Stomach (tissue), 9 donors: ENCODE measurements around the gene CLEC5A. TPM values are rescaled to one million over a fixed set of nuclear protein-coding genes. Genes with fewer than 3 reads are reported as not detected.
"Not testable (repeated sequence)": the region's sequence is repeated elsewhere in the genome, so short reads cannot be mapped to it uniquely, and the experiment has no call there.

Experiments
- DNase-seq, 2 donors: peaks; one replicate each; pipeline versions ENCODE4 v3.0.0 to v3.0.0-alpha.2; 2013 to 2019
- H3K27ac ChIP-seq, 5 donors: fragments of 200-600 bp in 4 of 5; sonication (generic) in 4 of 5; one replicate each; pipeline ENCODE4 v1.5.1; 2013 to 2019; ENCODE audit warnings: mild to moderate bottlenecking in 1 of 5, moderate library complexity in 1 of 5
- H3K27me3 ChIP-seq, 3 donors: fragments of 200-600 bp; sonication (generic); one replicate each; pipeline ENCODE4 v1.5.1; 2017 to 2019; ENCODE audit warnings: mixed run types in 1 of 3
- H3K36me3 ChIP-seq, 4 donors: fragments of 200-600 bp; sonication (generic); 1 replicate in 3 of 4; 2 replicates in 1 of 4; pipeline ENCODE4 v1.5.1; 2016 to 2019
- H3K4me1 ChIP-seq, 4 donors: fragments of 200-600 bp; sonication (generic); one replicate each; pipeline ENCODE4 v1.5.1; 2016 to 2019
- H3K4me3 ChIP-seq, 4 donors: fragments of 200-600 bp; sonication (generic) in 3 of 4; one replicate each; pipeline ENCODE4 v1.5.1; 2016 to 2019; ENCODE audit warnings: mild to moderate bottlenecking in 1 of 4
- H3K9me3 ChIP-seq, 4 donors: fragments of 200-600 bp; sonication (generic); one replicate each; pipeline ENCODE4 v1.5.1; 2016 to 2019
- EP300 ChIP-seq: sonication (generic); formaldehyde crosslinking; IDR thresholded peaks from one replicate; pipeline ENCODE4 v1.6.1; 2017; ENCODE audit warnings: antibody characterized with exemption
- POLR2A ChIP-seq, 4 donors: fragments of 450-650 bp; IDR thresholded peaks; one replicate each; pipeline ENCODE4 v1.6.1; 2016; ENCODE audit warnings: antibody characterized with exemption in 4 of 4, control low read depth in 2 of 4, mild to moderate bottlenecking in 1 of 4, moderate library complexity in 1 of 4
- POLR2AphosphoS5 ChIP-seq, 3 donors: sonication (generic); formaldehyde crosslinking; IDR thresholded peaks; one replicate each; pipeline ENCODE4 v1.6.1; 2016; ENCODE audit warnings: antibody characterized with exemption in 3 of 3
- WGBS, 5 donors: extraction: QIAGEN DNeasy Blood & Tissue Kit in 3 of 5; methylation state at CpG; one replicate each; pipeline versions ENCODE4 v1.1.5 to v1.1.7; 2013 to 2018; 5-methylcytosine and 5-hydroxymethylcytosine counted together
- intact Hi-C: fragments of 100-400 bp; cut with DNase I; formaldehyde crosslinking; loops from one replicate; pipeline ENCODE4 v1.15.1; 2023; ENCODE audit warnings: low total_unique reads
- polyA plus RNA-seq, 3 donors: library from polyadenylated mRNA; stranded (reverse); fragments of 200-250 nt; gene quantifications; one replicate each; pipeline ENCODE4 v1.2.3, GENCODE V29; 2013
- total RNA-seq, 5 donors: library from RNA; depleted of rRNA; stranded (reverse); fragments of >200 nt; gene quantifications; one replicate each; pipeline versions ENCODE4 v1.1.0 to v1.2.3, GENCODE V29; 2014 to 2016
- TF ChIP-seq, protein P1 (sequence below), 7 experiments: fragments of 450-650 bp in 4 of 7; fragments of 200-600 bp in 3 of 7; sonication (generic) in 3 of 7; IDR thresholded peaks; one replicate each; pipeline ENCODE4 v1.5.1; 2016 to 2019; ENCODE audit warnings: antibody characterized with exemption in 7 of 7, control low read depth in 2 of 7, mild to moderate bottlenecking in 1 of 7
- donor health status: healthy with polysubstance abuse.
- donor health status: Bipolar disorder and iron deficiency.
- donor health status: healthy.

The CLEC5A gene
- total and polyA plus RNA-seq, 8 donors, result 0.10 to 1.4 (median 0.31) TPM; not detected in 3

DNA sequence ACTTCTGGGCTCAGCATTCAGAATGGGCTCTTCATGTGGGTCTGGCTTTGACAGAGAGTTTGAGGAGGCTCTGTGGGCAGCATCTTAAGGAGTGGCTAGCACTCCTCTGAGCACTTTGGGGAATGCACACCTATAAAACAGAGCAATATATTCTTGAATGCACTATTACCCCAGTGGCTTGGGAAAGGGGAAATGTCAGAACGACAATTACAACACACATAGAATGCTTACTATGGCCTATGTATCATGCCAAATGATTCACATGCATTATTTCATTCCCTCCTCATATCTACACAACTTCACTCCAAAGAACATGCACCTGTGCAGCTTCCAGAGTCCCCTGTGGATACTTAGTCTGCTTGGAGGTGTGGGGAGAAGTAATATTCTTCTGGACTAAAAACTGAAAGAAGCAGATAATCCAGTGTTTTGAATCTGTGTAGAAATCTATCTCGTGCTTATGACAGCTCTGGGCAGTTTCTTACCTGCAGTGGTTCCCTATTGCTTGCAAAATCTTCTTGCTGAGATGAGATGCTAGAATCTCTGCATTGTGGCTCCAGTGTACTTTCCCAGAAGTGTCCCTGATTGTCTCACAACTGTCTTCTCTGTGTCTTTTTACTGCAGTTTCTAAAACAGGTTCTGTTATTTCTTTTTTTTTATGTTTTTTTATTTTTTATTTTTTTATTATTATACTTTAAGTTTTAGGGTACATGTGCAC lies 43.4 kb upstream of the CLEC5A start:
- Histone ChIP-seq H3K9me3 (no peaks in the 10 kb centered on the region), H3K27me3 (no peaks in the 10 kb centered on the region), H3K4me1 (no peaks in the 10 kb centered on the region), H3K27ac (peak overlapping the region in 1 of 5 donors; percentile 41), H3K36me3 (no peaks in the 10 kb centered on the region), H3K4me3 (peak overlapping the region in 1 of 4 donors; percentile 18)
- TF ChIP-seq POLR2AphosphoS5 (IDR thresholded peaks at IDR 0.05), result no peak
- TF ChIP-seq, protein P1, sequence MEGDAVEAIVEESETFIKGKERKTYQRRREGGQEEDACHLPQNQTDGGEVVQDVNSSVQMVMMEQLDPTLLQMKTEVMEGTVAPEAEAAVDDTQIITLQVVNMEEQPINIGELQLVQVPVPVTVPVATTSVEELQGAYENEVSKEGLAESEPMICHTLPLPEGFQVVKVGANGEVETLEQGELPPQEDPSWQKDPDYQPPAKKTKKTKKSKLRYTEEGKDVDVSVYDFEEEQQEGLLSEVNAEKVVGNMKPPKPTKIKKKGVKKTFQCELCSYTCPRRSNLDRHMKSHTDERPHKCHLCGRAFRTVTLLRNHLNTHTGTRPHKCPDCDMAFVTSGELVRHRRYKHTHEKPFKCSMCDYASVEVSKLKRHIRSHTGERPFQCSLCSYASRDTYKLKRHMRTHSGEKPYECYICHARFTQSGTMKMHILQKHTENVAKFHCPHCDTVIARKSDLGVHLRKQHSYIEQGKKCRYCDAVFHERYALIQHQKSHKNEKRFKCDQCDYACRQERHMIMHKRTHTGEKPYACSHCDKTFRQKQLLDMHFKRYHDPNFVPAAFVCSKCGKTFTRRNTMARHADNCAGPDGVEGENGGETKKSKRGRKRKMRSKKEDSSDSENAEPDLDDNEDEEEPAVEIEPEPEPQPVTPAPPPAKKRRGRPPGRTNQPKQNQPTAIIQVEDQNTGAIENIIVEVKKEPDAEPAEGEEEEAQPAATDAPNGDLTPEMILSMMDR (IDR thresholded peaks at IDR 0.05), result no peak
- DNase-seq, result no peak
- WGBS, 5 donors, result 66 to 81% (median 72%) methylated on average over 2 of the region's 2 CpGs
- intact Hi-C loops, result no loop called here

DNA sequence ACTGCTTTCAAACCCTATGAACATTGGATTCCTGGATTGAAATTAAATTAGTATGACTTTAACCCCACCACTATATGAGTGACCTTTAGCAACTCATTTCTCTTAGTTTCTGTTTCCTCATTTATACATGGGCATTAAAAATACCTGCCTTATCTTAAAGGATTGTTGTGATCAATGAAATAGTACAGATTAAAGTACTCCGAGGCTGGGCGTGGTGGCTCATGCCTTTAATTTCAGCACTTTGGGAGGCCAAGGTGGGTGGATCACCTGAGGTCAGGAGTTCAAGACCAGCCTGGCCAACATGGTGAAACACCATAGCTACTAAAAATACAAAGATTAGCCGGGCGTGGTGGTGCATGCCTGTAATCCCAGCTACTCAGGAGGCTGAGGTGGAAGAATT lies 41.0 kb upstream of the CLEC5A start:
- H3K27me3 ChIP-seq, H3K36me3 ChIP-seq, H3K4me3 ChIP-seq, DNase-seq, H3K4me1 ChIP-seq, intact Hi-C loops, H3K9me3 ChIP-seq: not testable (repeated sequence)
- H3K27ac ChIP-seq, result peak overlapping the region in 1 of 5 donors; percentile 12
- WGBS, 5 donors, result 41 to 64% (median 44%) methylated on average over 4 of the region's 4 CpGs

DNA sequence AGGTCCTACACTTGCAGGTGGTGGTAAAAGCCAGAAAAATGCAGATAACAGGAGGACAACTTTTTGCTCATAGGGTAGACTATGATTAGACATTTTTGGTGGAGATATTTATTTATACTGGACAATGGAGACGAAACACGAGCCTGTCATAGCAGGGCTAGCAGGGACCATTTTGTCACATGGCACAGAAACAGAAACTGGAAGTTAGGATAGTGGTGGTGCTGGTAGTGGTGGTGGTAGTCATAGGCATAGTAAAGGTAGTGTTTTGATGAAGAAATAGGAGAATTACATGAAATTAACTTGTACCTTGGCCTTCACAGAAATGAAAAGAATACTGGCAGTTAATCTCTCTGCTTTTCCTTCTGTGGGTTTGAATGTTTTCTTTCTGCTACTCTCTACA lies 40.1 kb upstream of the CLEC5A start:
- 74 to 86% (median 76%) methylated on average over 2 of the region's 2 CpGs for whole genome bisulfite sequencing, 5 donors
- intact Hi-C loops, result no loop called here
- Histone ChIP-seq H3K4me3 (no peak overlapping the region), H3K9me3 (no peaks in the 10 kb centered on the region), H3K27ac (no peak overlapping the region), H3K36me3 (no peaks in the 10 kb centered on the region), H3K4me1 (no peaks in the 10 kb centered on the region), H3K27me3 (no peaks in the 10 kb centered on the region)
- no peak for DNase-seq
- TF ChIP-seq POLR2AphosphoS5 (IDR thresholded peaks at IDR 0.05), result no peak
- TF ChIP-seq, protein P1 (IDR thresholded peaks at IDR 0.05), result no peak
- no peak for TF ChIP-seq EP300
- TF ChIP-seq POLR2A (IDR thresholded peaks at IDR 0.05), result no peak

DNA sequence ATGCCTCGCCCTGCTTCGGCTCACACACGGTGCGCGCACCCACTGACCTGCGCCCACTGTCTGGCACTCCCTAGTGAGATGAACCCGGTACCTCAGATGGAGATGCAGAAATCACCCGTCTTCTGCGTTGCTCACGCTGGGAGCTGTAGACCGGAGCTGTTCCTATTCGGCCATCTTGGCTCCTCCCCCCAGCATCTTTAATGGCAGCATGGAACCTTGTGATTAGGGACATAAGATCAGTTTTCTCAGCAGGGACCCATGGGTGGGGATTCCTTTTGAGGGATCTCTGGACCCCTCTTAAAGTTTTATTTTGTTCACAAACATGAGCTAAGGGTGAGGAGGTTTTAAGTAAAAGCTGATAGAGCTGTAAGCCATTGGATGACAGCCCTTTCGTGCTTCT lies 39.2 kb upstream of the CLEC5A start:
- H3K9me3 ChIP-seq, H3K27ac ChIP-seq, H3K4me3 ChIP-seq, DNase-seq, intact Hi-C loops, H3K36me3 ChIP-seq, H3K4me1 ChIP-seq, H3K27me3 ChIP-seq: not testable (repeated sequence)
- WGBS, 5 donors, result 84 to 100% (median 93%) methylated on average over 4 to 11 of the region's 13 CpGs

DNA sequence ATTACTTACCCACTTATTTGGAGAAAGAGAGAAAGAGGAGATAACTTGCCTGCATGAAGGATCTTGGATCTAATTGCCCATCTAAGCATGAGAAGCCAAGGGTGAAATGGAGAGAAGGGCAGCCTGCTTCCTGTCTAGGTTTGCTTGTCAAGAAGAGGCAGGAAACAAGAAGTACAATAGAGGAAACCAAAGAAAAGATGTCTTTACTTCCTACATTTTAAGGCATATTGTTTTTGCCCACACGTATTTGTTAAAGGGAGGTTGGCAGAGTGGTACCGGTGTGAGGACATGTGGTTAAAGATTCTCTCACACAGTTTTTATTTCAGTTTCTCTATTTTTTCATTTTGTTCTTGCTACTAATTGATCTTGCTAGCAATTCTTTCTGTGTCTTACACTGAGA lies 32.8 kb upstream of the CLEC5A start:
- no peaks in the 10 kb centered on the region for H3K27me3 ChIP-seq
- 53 to 90% (median 82%) methylated on average over 2 of the region's 2 CpGs for WGBS, 5 donors

More for the DNA sequence above, 32.8 kb upstream of the CLEC5A start:
- H3K4me1 ChIP-seq, result peaks cover 0 to 13% (median 2%) of the 10 kb centered on the region in 4 donors
- no peaks in the 10 kb centered on the region for H3K36me3 ChIP-seq
- intact Hi-C loops, result no loop called here
- no peak overlapping the region for H3K4me3 ChIP-seq
- H3K9me3 ChIP-seq, result no peaks in the 10 kb centered on the region
- H3K27ac ChIP-seq, result no peak overlapping the region
- TF ChIP-seq EP300, result no peak
- TF ChIP-seq, protein P1 (IDR thresholded peaks at IDR 0.05), result no peak
- TF ChIP-seq POLR2A (IDR thresholded peaks at IDR 0.05), result no peak
- no peak for TF ChIP-seq POLR2AphosphoS5 (IDR thresholded peaks at IDR 0.05)
- DNase-seq, result no peak
